ENCODE data around the gene BMERB1. TPM values are rescaled to one million over a fixed set of nuclear protein-coding genes. Genes with fewer than 3 reads are reported as not detected.
"Not testable (repeated sequence)": the region's sequence is repeated elsewhere in the genome, so short reads cannot be mapped to it uniquely, and the experiment has no call there.

Gene BMERB1
- total and polyA plus RNA-seq, 8 donors, result 4.6 to 99.5 (median 25.6) TPM

DNA sequence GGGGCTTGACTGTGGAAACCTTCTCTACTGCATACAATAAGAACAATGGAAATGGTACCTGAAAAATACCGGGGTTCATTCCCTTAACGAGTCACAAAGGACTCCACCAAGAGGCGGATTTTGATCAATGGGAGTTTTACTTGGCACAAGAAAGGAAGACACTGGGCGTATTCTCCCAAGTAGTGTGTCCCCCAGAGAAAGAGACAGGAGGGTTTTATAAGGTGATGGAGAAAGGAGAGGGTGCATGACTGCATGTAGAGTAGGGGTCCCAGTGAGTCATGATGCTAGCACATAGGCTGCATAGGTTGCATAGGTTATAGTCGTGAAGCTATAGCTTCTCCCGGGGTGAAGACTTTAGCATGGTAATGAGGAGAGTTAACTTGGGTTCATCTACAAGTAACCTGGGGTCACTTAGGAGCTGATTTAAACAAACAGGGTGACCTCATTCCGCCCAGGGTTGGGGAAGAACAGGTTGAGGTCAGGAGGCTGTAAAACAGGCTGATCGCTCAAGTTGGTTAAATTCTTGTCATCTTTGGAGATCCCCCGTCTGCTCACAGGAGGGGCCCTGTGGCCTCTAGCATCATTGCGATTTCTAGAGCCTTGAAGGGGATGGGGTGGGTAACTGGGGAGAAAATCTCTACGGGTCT lies 37.3 kb upstream of the BMERB1 start:
- H3K36me3 ChIP-seq, result peaks cover 0 to 4% (median 1%) of the 10 kb centered on the region in 4 donors
- H3K27me3 ChIP-seq, result peaks cover 0 to 8% (median 0%) of the 10 kb centered on the region in 3 donors
- DNase-seq, result no peak
- intact Hi-C loops (cut with DNase I; ENCODE audit: low total_unique reads), result no loop called here
- H3K4me3 ChIP-seq, result peak overlapping the region in 1 of 4 donors; percentile 76
- WGBS, 5 donors, result 85 to 93% (median 90%) methylated on average over 11 of the region's 11 CpGs
- H3K4me1 ChIP-seq, result peaks cover 6 to 23% (median 17%) of the 10 kb centered on the region in 4 donors
- TF ChIP-seq, protein P1, sequence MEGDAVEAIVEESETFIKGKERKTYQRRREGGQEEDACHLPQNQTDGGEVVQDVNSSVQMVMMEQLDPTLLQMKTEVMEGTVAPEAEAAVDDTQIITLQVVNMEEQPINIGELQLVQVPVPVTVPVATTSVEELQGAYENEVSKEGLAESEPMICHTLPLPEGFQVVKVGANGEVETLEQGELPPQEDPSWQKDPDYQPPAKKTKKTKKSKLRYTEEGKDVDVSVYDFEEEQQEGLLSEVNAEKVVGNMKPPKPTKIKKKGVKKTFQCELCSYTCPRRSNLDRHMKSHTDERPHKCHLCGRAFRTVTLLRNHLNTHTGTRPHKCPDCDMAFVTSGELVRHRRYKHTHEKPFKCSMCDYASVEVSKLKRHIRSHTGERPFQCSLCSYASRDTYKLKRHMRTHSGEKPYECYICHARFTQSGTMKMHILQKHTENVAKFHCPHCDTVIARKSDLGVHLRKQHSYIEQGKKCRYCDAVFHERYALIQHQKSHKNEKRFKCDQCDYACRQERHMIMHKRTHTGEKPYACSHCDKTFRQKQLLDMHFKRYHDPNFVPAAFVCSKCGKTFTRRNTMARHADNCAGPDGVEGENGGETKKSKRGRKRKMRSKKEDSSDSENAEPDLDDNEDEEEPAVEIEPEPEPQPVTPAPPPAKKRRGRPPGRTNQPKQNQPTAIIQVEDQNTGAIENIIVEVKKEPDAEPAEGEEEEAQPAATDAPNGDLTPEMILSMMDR (IDR thresholded peaks at IDR 0.05), result no peak
- TF ChIP-seq EP300 (IDR thresholded peaks at IDR 0.05) (no peak), POLR2A (IDR thresholded peaks at IDR 0.05) (no peak), POLR2AphosphoS5 (IDR thresholded peaks at IDR 0.05) (no peak)
- H3K9me3 ChIP-seq, result no peaks in the 10 kb centered on the region
- peak overlapping the region in 1 of 5 donors; percentile 77 for H3K27ac ChIP-seq

DNA sequence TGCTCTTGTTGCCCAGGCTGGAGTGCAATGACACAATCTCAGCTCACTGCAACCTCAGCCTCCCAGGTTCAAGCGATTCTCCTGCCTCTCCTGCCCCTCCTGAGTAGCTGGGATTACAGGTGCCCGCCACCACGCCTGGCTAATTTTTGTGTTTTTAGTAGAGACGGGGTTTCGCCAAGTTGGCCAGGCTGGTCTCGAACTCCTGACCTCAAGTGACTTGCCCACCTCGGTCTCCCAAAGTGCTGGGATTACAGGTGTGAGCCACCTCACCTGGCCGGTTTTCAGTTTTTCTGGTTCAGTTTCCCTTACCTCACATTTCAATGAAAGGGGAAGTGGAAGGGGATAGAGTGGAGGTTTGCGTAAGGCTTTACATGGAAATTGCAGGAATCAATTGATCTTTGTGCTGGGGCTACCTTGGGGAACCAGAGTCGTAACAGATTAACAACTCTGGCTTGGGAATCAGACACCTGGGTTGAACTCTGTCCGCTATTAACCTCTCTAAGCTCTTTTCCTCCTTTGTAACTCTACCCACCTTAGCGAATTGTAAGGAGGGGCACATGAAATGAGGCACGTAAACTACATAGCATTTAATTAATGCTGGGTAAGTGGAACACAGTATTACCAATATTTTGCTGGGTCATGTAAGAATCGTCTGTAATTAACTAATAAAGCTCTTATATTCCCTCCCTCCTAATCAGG lies 35.6 kb upstream of the BMERB1 start:
- DNase-seq, result peak in 1 of 2 donors; percentile 71
- Histone ChIP-seq H3K4me1 (peaks cover 6 to 23% (median 17%) of the 10 kb centered on the region in 4 donors), H3K27ac (no peak overlapping the region)

DNA sequence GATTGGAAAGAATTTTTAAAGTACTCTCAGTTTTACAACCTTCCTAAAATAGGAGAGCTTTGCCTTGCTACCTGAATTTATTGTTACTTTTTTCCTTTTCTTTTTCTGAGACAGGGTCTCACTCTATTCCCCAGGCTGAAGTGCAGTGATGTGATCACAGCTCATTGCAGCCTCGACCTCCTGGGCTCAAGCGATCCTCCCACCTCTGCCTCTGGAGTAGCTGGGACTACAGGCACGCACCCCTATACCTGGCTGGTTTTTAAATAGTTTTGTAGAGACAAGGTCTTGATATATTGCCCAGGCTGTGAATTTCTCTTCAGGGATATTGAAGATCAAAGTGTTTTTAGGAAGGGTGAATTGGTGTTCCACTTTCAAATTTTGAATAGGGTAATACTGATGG lies 35.1 kb upstream of the BMERB1 start:
- no peak overlapping the region for H3K27ac ChIP-seq
- H3K4me3 ChIP-seq, result no peak overlapping the region
- WGBS, 5 donors, result 86 to 98% (median 92%) methylated on average over 3 of the region's 3 CpGs
- H3K27me3 ChIP-seq, result peaks cover 0 to 8% (median 0%) of the 10 kb centered on the region in 3 donors
- peaks cover 6 to 23% (median 17%) of the 10 kb centered on the region in 4 donors for H3K4me1 ChIP-seq
- no peak for DNase-seq
- H3K9me3 ChIP-seq, result no peaks in the 10 kb centered on the region
- TF ChIP-seq POLR2AphosphoS5 (IDR thresholded peaks at IDR 0.05), result no peak
- no peak for TF ChIP-seq EP300 (IDR thresholded peaks at IDR 0.05)
- TF ChIP-seq, protein P1 (IDR thresholded peaks at IDR 0.05), result no peak
- no peak for TF ChIP-seq POLR2A (IDR thresholded peaks at IDR 0.05)
- intact Hi-C loops (cut with DNase I; ENCODE audit: low total_unique reads), result no loop called here
- H3K36me3 ChIP-seq, result peaks cover 0 to 13% (median 2%) of the 10 kb centered on the region in 4 donors

More for the DNA sequence above, 35.6 kb upstream of the BMERB1 start:
- H3K9me3 ChIP-seq, result no peaks in the 10 kb centered on the region
- no peak overlapping the region for H3K4me3 ChIP-seq
- 72 to 91% (median 77%) methylated on average over 14 of the region's 14 CpGs for WGBS, 5 donors
- intact Hi-C loops (cut with DNase I; ENCODE audit: low total_unique reads), result no loop called here
- no peak for TF ChIP-seq POLR2AphosphoS5 (IDR thresholded peaks at IDR 0.05)
- no peak for TF ChIP-seq EP300 (IDR thresholded peaks at IDR 0.05)
- no peak for TF ChIP-seq POLR2A (IDR thresholded peaks at IDR 0.05)
- TF ChIP-seq, protein P1 (IDR thresholded peaks at IDR 0.05), result no peak
- peaks cover 0 to 8% (median 0%) of the 10 kb centered on the region in 3 donors for H3K27me3 ChIP-seq
- peaks cover 0 to 13% (median 2%) of the 10 kb centered on the region in 4 donors for H3K36me3 ChIP-seq

DNA sequence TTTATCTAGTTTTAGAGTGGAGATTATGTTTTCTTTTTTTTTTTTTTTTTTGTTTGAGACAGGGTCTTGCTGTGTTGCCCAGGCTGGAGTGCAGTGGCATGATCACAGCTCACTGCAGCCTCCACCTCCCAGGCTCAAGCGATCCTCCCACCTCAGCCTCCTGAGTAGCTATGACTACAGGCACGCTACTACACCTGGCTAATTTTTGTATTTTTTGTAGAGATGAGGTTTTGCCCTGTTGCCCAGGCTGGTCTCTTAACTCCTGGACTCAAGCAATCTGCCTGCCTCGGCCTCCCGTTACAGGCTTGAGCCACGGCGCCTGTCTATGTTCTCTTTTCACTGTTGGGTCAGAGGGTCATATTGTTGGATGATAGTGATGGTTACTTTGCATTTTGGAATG lies 34.1 kb upstream of the BMERB1 start:
- H3K4me3 ChIP-seq; H3K27me3 ChIP-seq; H3K27ac ChIP-seq; intact Hi-C loops (cut with DNase I; ENCODE audit: low total_unique reads); H3K9me3 ChIP-seq; DNase-seq: not testable (repeated sequence)
- peaks cover 0 to 13% (median 2%) of the 10 kb centered on the region in 4 donors for H3K36me3 ChIP-seq
- 85 to 94% (median 91%) methylated on average over 6 of the region's 6 CpGs for WGBS, 5 donors
- peaks cover 6 to 19% (median 16%) of the 10 kb centered on the region in 4 donors for H3K4me1 ChIP-seq
